Ishikawa (cell line): ENCODE data around the gene RTEL1.

Experiments used
- CEBPB ChIP-seq: IDR thresholded peaks from 2 replicates; pipeline ENCODE4 v1.6.1; 2012
- CREB1 ChIP-seq: IDR thresholded peaks from 2 replicates; pipeline ENCODE4 v1.6.1; 2012; ENCODE audit warnings: low read depth
- EGR1 ChIP-seq: IDR thresholded peaks from 2 replicates; pipeline ENCODE4 v1.6.1; 2012
- EP300 ChIP-seq: IDR thresholded peaks from 2 replicates; pipeline ENCODE4 v1.6.1; 2012; ENCODE audit warnings: borderline replicate concordance
- FOXM1 ChIP-seq: IDR thresholded peaks from 2 replicates; pipeline ENCODE4 v1.6.1; 2012; ENCODE audit warnings: low read depth, borderline replicate concordance
- MAX ChIP-seq: IDR thresholded peaks from 2 replicates; pipeline ENCODE4 v1.6.1; 2012
- RAD21 ChIP-seq: IDR thresholded peaks from 2 replicates; pipeline ENCODE4 v1.6.1; 2012; ENCODE audit warnings: low read depth
- TAF1 ChIP-seq: IDR thresholded peaks from 2 replicates; pipeline ENCODE4 v1.6.1; 2012; ENCODE audit warnings: low read depth, mild to moderate bottlenecking
- TCF12 ChIP-seq: IDR thresholded peaks from 2 replicates; pipeline ENCODE4 v1.6.1; 2012; ENCODE audit warnings: low read depth
- TEAD4 ChIP-seq: IDR thresholded peaks from 2 replicates; pipeline ENCODE4 v1.6.1; 2012
- USF1 ChIP-seq: IDR thresholded peaks from 2 replicates; pipeline ENCODE4 v1.6.1; 2012
- ZBTB7A ChIP-seq: IDR thresholded peaks from 2 replicates; pipeline ENCODE4 v1.6.1; 2012; ENCODE audit warnings: low read depth

GRCh38 chr20:63702751-63703470 lies 44.8 kb downstream of the RTEL1 start:
- TF ChIP-seq TAF1 (no peak), MAX (no peak), FOXM1 (no peak), CREB1 (no peak), CEBPB (no peak), TEAD4 (no peak), EP300 (no peak), EGR1 (no peak), USF1 (no peak), RAD21 (no peak), ZBTB7A (no peak), TCF12 (no peak)
